Glutamatergic neuron (in vitro differentiated cells): ENCODE data around the gene CACNA1C. TPM values are rescaled to one million over a fixed set of nuclear protein-coding genes. Genes with fewer than 3 reads are reported as not detected.

Source experiments
- DNase-seq: peaks from one replicate; pipeline ENCODE4 v3.0.0; 2022
- H3K27ac Mint-ChIP-seq: one replicate; pipeline ENCODE4 v1.8.0; 2020; ENCODE audit warnings: mild to moderate bottlenecking, mixed read lengths, inconsistent platforms; ENCODE audit not compliant: unreplicated experiment
- H3K27me3 Mint-ChIP-seq: one replicate; pipeline ENCODE4 v1.8.0; 2020; ENCODE audit warnings: mild to moderate bottlenecking, moderate library complexity, mixed read lengths, inconsistent platforms; ENCODE audit not compliant: unreplicated experiment
- H3K36me3 Mint-ChIP-seq: one replicate; pipeline ENCODE4 v1.8.0; 2020; ENCODE audit warnings: mild to moderate bottlenecking, mixed read lengths, inconsistent platforms; ENCODE audit not compliant: unreplicated experiment
- H3K4me1 Mint-ChIP-seq: one replicate; pipeline ENCODE4 v1.8.0; 2020; ENCODE audit warnings: mild to moderate bottlenecking, low read depth, mixed read lengths, inconsistent platforms; ENCODE audit not compliant: unreplicated experiment
- H3K4me3 Mint-ChIP-seq: one replicate; pipeline ENCODE4 v1.8.0; 2020; ENCODE audit warnings: mild to moderate bottlenecking, mixed read lengths, inconsistent platforms; ENCODE audit not compliant: unreplicated experiment
- H3K9me3 Mint-ChIP-seq: one replicate; pipeline ENCODE4 v1.8.0; 2020; ENCODE audit warnings: mild to moderate bottlenecking, moderate library complexity, mixed read lengths, inconsistent platforms; ENCODE audit not compliant: unreplicated experiment
- total RNA-seq: library from RNA; stranded (reverse); fragmentation: NEBNext Ultra II Directional; extraction: Animal tissue kit (Norgen Biotek cat#: 25700); gene quantifications from one replicate; pipeline ENCODE4 v1.2.1, GENCODE V29; 2021; ENCODE audit not compliant: unreplicated experiment
- TF ChIP-seq, protein P1 (sequence below): fragments of 200-600 bp; sonication (generic); IDR thresholded peaks from one replicate; pipeline ENCODE4 v1.5.0; 2021; ENCODE audit not compliant: partially characterized antibody, unreplicated experiment

CACNA1C gene
- total RNA-seq, 1 donor from 2014 or later: 11.0 TPM

- peaks cover 9% of the 10 kb centered on the region for H3K4me1 Mint-ChIP-seq
- H3K9me3 Mint-ChIP-seq: peaks cover 10% of the 10 kb centered on the region
- peaks cover 6% of the 10 kb centered on the region for H3K27me3 Mint-ChIP-seq
- no peak for DNase-seq
- TF ChIP-seq, protein P1, sequence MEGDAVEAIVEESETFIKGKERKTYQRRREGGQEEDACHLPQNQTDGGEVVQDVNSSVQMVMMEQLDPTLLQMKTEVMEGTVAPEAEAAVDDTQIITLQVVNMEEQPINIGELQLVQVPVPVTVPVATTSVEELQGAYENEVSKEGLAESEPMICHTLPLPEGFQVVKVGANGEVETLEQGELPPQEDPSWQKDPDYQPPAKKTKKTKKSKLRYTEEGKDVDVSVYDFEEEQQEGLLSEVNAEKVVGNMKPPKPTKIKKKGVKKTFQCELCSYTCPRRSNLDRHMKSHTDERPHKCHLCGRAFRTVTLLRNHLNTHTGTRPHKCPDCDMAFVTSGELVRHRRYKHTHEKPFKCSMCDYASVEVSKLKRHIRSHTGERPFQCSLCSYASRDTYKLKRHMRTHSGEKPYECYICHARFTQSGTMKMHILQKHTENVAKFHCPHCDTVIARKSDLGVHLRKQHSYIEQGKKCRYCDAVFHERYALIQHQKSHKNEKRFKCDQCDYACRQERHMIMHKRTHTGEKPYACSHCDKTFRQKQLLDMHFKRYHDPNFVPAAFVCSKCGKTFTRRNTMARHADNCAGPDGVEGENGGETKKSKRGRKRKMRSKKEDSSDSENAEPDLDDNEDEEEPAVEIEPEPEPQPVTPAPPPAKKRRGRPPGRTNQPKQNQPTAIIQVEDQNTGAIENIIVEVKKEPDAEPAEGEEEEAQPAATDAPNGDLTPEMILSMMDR: no peak
- H3K27ac Mint-ChIP-seq: no peak overlapping the region
- peak overlapping the region; percentile 17 for H3K4me3 Mint-ChIP-seq
- no peaks in the 10 kb centered on the region for H3K36me3 Mint-ChIP-seq
These were observed 637.1 kb downstream of the CACNA1C start for GRCh38 chr12:2689879-2690278.

DNA sequence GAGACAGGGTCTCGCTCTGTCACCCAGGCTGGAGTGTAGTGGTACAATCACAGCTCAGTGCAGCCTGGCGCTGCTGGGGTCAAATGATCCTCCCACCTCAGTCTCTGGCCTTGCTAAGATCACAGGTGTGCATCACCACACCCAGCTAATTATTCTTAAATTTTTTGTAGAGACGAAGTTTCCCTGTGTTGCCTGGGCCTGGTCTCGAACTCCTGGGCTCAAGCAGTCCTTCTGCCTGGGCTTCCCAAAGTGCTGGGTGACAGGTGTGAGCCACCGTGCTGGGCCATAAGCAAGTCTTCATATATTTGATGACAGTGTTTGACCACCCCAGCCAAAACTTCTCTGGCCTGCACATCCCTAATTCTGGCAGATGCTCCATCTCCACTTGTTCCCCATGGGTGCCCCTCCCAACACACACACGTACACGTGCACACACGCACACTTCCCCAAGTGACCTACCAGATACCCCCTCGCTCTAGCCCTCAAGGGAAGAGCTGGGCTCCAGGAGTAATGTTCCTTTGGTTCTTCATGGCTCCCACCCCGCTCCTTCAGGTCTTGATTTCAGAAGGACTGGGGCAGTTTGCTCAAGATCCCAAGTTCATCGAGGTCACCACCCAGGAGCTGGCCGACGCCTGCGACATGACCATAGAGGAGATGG, 637.7 kb downstream of the CACNA1C start:
- Mint-ChIP-seq H3K9me3 (peaks cover 10% of the 10 kb centered on the region), H3K4me3 (peak overlapping the region; percentile 88), H3K36me3 (peaks cover under 1% of the 10 kb centered on the region), H3K4me1 (peaks cover 9% of the 10 kb centered on the region), H3K27me3 (peaks cover 6% of the 10 kb centered on the region), H3K27ac (peak overlapping the region; percentile 81)
- no peak for DNase-seq
- TF ChIP-seq, protein P1: no peak

DNA sequence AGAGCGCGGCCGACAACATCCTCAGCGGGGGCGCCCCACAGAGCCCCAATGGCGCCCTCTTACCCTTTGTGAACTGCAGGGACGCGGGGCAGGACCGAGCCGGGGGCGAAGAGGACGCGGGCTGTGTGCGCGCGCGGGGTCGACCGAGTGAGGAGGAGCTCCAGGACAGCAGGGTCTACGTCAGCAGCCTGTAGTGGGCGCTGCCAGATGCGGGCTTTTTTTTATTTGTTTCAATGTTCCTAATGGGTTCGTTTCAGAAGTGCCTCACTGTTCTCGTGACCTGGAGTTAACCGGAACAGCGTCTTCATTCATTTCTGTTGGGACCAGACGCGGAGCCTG, 638.2 kb downstream of the CACNA1C start:
- peak; percentile 73 for DNase-seq
- H3K36me3 Mint-ChIP-seq: peaks cover 5% of the 10 kb centered on the region
- peaks cover 8% of the 10 kb centered on the region for H3K27me3 Mint-ChIP-seq
- H3K4me1 Mint-ChIP-seq: peaks cover 9% of the 10 kb centered on the region
- H3K9me3 Mint-ChIP-seq: peaks cover 10% of the 10 kb centered on the region
- TF ChIP-seq, protein P1: peak; percentile 48
- peak overlapping the region; percentile 88 for H3K4me3 Mint-ChIP-seq
- H3K27ac Mint-ChIP-seq: peak overlapping the region; percentile 81

GRCh38 chr12:2691345-2692071, 638.7 kb downstream of the CACNA1C start:
- peaks cover 7% of the 10 kb centered on the region for H3K36me3 Mint-ChIP-seq
- TF ChIP-seq, protein P1: no peak
- peaks cover 8% of the 10 kb centered on the region for H3K27me3 Mint-ChIP-seq
- peak overlapping the region; percentile 81 for H3K27ac Mint-ChIP-seq
- H3K4me1 Mint-ChIP-seq: peaks cover 9% of the 10 kb centered on the region
- peak overlapping the region; percentile 88 for H3K4me3 Mint-ChIP-seq
- peaks cover 10% of the 10 kb centered on the region for H3K9me3 Mint-ChIP-seq
- peak; percentile 61 for DNase-seq

GRCh38 chr12:2692080-2692479, 639.3 kb downstream of the CACNA1C start:
- Mint-ChIP-seq H3K36me3 (peaks cover 7% of the 10 kb centered on the region), H3K4me3 (peak overlapping the region; percentile 86), H3K27me3 (peaks cover 8% of the 10 kb centered on the region), H3K4me1 (peaks cover 9% of the 10 kb centered on the region), H3K27ac (peak overlapping the region; percentile 60), H3K9me3 (peaks cover 10% of the 10 kb centered on the region)
- TF ChIP-seq, protein P1: no peak
- DNase-seq: no peak
